Left forelimb (tissue), 1 donor: ENCODE results near the gene KRTDAP.

Experiments
- DNase-seq: peaks from one replicate; pipeline ENCODE4 v3.0.0-alpha.2; 2018; ENCODE audit warnings: low spot score

KRTDAP gene

GRCh38 chr19:35451338-35452096 is 38.7 kb downstream of the KRTDAP start:
- no peak for DNase-seq

DNA sequence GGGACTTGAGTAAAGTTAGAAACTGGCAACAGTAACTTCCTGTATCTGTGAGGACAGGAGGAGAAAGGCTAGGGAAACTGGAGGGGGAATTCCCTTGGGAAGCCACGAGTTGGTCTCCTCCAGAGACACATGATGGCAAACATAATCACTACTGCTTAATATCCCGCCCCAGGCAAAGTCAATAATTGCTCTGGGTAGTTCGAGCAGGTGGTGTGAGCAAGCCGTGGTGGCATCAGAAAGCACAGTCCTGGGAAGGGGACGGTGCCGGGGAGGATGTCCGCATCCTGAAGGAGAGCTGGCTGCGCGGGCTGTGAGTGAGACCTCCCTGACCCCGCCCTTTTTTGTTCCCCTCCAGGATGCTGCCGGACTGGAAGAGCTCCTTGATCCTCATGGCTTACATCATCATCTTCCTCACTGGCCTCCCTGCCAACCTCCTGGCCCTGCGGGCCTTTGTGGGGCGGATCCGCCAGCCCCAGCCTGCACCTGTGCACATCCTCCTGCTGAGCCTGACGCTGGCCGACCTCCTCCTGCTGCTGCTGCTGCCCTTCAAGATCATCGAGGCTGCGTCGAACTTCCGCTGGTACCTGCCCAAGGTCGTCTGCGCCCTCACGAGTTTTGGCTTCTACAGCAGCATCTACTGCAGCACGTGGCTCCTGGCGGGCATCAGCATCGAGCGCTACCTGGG is 40.8 kb downstream of the KRTDAP start:
- DNase-seq = no peak

DNA sequence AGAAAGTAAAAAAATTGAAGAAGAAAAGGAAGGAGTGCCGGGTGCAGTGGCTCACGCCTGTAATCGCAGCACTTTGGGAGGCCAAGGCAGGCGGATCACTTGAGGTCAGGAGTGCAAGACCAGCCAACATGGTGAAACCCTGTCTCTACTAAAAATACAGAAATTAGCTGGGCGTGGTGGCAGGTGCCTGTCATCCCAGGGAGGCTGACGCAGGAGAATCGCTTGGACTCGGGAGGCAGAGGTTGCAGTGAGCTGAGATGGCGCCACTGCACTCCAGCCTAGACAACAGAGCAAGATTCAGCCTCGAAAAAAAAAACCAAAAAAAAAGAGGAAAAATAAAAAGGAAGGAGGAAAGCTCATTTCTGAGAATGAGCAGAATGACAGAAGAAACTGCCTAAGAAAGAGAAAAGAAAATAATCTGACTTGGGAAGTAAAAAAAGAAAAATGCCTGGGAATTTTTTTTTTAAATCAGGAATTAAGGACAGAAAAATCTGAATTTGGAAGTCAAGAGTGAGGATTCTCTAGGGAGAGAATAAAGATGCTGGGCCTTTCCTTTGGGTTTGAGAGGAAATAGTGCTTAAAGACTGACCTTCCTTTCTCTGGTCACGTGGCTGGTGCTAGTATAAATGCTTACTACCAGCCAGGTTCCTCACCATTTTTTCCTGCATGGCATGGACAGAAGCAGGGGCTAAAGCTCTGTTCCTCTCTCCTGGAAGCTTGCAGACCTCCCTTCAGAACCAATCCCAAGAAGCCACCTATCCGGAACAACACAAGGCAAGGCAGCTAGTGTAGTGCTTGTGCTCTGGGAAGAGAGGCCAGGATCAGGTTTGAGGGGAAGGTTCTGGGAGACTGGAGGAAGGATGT is 42.4 kb downstream of the KRTDAP start, which contains the start of gene FFAR2:
Gene FFAR2 (plus strand): TSS at position 652 of the 864 bp plus-strand sequence. CDS start 1,458 bp downstream, outside the sequence.
- no peak for DNase-seq

GRCh38 chr19:35445826-35446593 is 44.3 kb downstream of the KRTDAP start:
- DNase-seq = no peak

GRCh38 chr19:35444735-35445134 is 45.5 kb downstream of the KRTDAP start:
- no peak for DNase-seq

GRCh38 chr19:35442091-35442490 is 48.2 kb downstream of the KRTDAP start:
- no peak for DNase-seq

GRCh38 chr19:35439921-35440320 is 50.3 kb downstream of the KRTDAP start:
- no peak for DNase-seq

GRCh38 chr19:35438527-35438926 is 51.7 kb downstream of the KRTDAP start:
- no peak for DNase-seq

- DNase-seq = no peak
Measured at GRCh38 chr19:35438096-35438495, 52.2 kb downstream of the KRTDAP start.

GRCh38 chr19:35437406-35437951 is 52.8 kb downstream of the KRTDAP start:
- no peak for DNase-seq
